ENCODE results near the gene INPP5B.
"Not testable (repeated sequence)": the region's sequence is repeated elsewhere in the genome, so short reads cannot be mapped to it uniquely, and the experiment has no call there.

The INPP5B gene

GRCh38 chr1:37902983-37903382 lies 43.9 kb downstream of the INPP5B start:
- H4K20me1 ChIP-seq (ENCODE audit: insufficient read depth, low read length): no peaks in the 10 kb centered on the region
- H3K36me3 ChIP-seq (replicated peaks; ENCODE audit: insufficient read depth, low read length): no peaks in the 10 kb centered on the region
- no peaks in the 10 kb centered on the region for H3F3A ChIP-seq (ENCODE audit: insufficient read depth, low read length)
- no peaks in the 10 kb centered on the region for H3K4me1 ChIP-seq (ENCODE audit: low read length)
- H3K9me3 ChIP-seq (replicated peaks; ENCODE audit: insufficient read depth, low read length): no peaks in the 10 kb centered on the region
- no peak overlapping the region for H2AFZ ChIP-seq (ENCODE audit: low read length)
- H3K27ac ChIP-seq (ENCODE audit: low read length): no peak overlapping the region
- no peaks in the 10 kb centered on the region for H3K79me2 ChIP-seq (ENCODE audit: low read length)
- H3K9ac ChIP-seq (ENCODE audit: low read length): no peak overlapping the region
- no peak overlapping the region for H3K4me3 ChIP-seq (ENCODE audit: low read length)
- no peaks in the 10 kb centered on the region for H3K9me2 ChIP-seq (replicated peaks; ENCODE audit: insufficient read depth, low read length)
- TF ChIP-seq CTCF (IDR thresholded peaks at IDR 0.05; ENCODE audit: low read length) (no peak), EZH2 (optimal IDR thresholded peaks at IDR 0.05; ENCODE audit: low read depth, low read length) (no peak), EZH2phosphoT487 (IDR thresholded peaks at IDR 0.05; ENCODE audit: low read length) (no peak)
- DNase-seq: no peak
- no peaks in the 10 kb centered on the region for H3K27me3 ChIP-seq (replicated peaks; ENCODE audit: insufficient read depth, low read length)
- H3K4me2 ChIP-seq (ENCODE audit: low read depth, low read length): no peak overlapping the region

- H3K4me2 ChIP-seq (ENCODE audit: low read depth, low read length): no peak overlapping the region
- H3K36me3 ChIP-seq (replicated peaks; ENCODE audit: insufficient read depth, low read length): no peaks in the 10 kb centered on the region
- H3K9me3 ChIP-seq (replicated peaks; ENCODE audit: insufficient read depth, low read length): no peaks in the 10 kb centered on the region
- no peak overlapping the region for H2AFZ ChIP-seq (ENCODE audit: low read length)
- no peak for TF ChIP-seq EZH2phosphoT487 (IDR thresholded peaks at IDR 0.05; ENCODE audit: low read length)
- TF ChIP-seq CTCF (IDR thresholded peaks at IDR 0.05; ENCODE audit: low read length): no peak
- no peak for TF ChIP-seq EZH2 (optimal IDR thresholded peaks at IDR 0.05; ENCODE audit: low read depth, low read length)
- H3K27me3 ChIP-seq (replicated peaks; ENCODE audit: insufficient read depth, low read length): no peaks in the 10 kb centered on the region
- H3K4me3 ChIP-seq (ENCODE audit: low read length): no peak overlapping the region
- no peaks in the 10 kb centered on the region for H3K4me1 ChIP-seq (ENCODE audit: low read length)
- H3K9me2 ChIP-seq (replicated peaks; ENCODE audit: insufficient read depth, low read length): no peaks in the 10 kb centered on the region
- no peaks in the 10 kb centered on the region for H4K20me1 ChIP-seq (ENCODE audit: insufficient read depth, low read length)
- no peaks in the 10 kb centered on the region for H3F3A ChIP-seq (ENCODE audit: insufficient read depth, low read length)
- no peak overlapping the region for H3K27ac ChIP-seq (ENCODE audit: low read length)
- DNase-seq: no peak
- no peak overlapping the region for H3K9ac ChIP-seq (ENCODE audit: low read length)
- no peaks in the 10 kb centered on the region for H3K79me2 ChIP-seq (ENCODE audit: low read length)
Measured at GRCh38 chr1:37901893-37902225, 45.0 kb downstream of the INPP5B start.

GRCh38 chr1:37901191-37901892 lies 45.5 kb downstream of the INPP5B start:
- no peaks in the 10 kb centered on the region for H3F3A ChIP-seq (ENCODE audit: insufficient read depth, low read length)
- no peaks in the 10 kb centered on the region for H4K20me1 ChIP-seq (ENCODE audit: insufficient read depth, low read length)
- no peak overlapping the region for H3K27ac ChIP-seq (ENCODE audit: low read length)
- no peak overlapping the region for H3K9ac ChIP-seq (ENCODE audit: low read length)
- H3K4me1 ChIP-seq (ENCODE audit: low read length): no peaks in the 10 kb centered on the region
- no peaks in the 10 kb centered on the region for H3K79me2 ChIP-seq (ENCODE audit: low read length)
- no peaks in the 10 kb centered on the region for H3K9me3 ChIP-seq (replicated peaks; ENCODE audit: insufficient read depth, low read length)
- H3K27me3 ChIP-seq (replicated peaks; ENCODE audit: insufficient read depth, low read length): no peaks in the 10 kb centered on the region
- no peak for TF ChIP-seq EZH2 (optimal IDR thresholded peaks at IDR 0.05; ENCODE audit: low read depth, low read length)
- no peak for TF ChIP-seq CTCF (IDR thresholded peaks at IDR 0.05; ENCODE audit: low read length)
- no peak for TF ChIP-seq EZH2phosphoT487 (IDR thresholded peaks at IDR 0.05; ENCODE audit: low read length)
- no peaks in the 10 kb centered on the region for H3K9me2 ChIP-seq (replicated peaks; ENCODE audit: insufficient read depth, low read length)
- H3K4me2 ChIP-seq (ENCODE audit: low read depth, low read length): no peak overlapping the region
- H3K36me3 ChIP-seq (replicated peaks; ENCODE audit: insufficient read depth, low read length): no peaks in the 10 kb centered on the region
- no peak overlapping the region for H3K4me3 ChIP-seq (ENCODE audit: low read length)
- no peak overlapping the region for H2AFZ ChIP-seq (ENCODE audit: low read length)
- no peak for DNase-seq

DNA sequence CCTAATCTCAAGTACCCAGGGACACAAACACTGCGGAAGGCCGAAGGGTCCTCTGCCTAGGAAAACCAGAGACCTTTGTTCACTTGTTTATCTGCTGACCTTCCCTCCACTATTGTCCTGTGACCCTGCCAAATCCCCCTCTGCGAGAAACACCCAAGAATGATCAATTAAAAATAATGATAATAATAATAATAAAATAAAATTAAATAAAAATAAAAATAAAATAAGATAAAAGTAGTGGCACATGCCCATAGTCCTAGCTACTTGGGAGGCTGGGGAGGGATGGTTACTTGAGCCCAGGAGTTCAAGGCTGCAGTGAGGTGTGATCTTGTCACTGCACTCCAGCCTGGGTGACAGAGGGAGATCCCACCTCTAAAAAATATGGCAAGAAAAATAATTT lies 49.3 kb downstream of the INPP5B start:
- H3K9ac ChIP-seq (ENCODE audit: low read length); H3K36me3 ChIP-seq (replicated peaks; ENCODE audit: insufficient read depth, low read length); H3K27ac ChIP-seq (ENCODE audit: low read length); H3K4me2 ChIP-seq (ENCODE audit: low read depth, low read length); H3K4me3 ChIP-seq (ENCODE audit: low read length); H4K20me1 ChIP-seq (ENCODE audit: insufficient read depth, low read length); H3F3A ChIP-seq (ENCODE audit: insufficient read depth, low read length); H3K9me2 ChIP-seq (replicated peaks; ENCODE audit: insufficient read depth, low read length); H3K9me3 ChIP-seq (replicated peaks; ENCODE audit: insufficient read depth, low read length); H2AFZ ChIP-seq (ENCODE audit: low read length); H3K4me1 ChIP-seq (ENCODE audit: low read length); DNase-seq; H3K79me2 ChIP-seq (ENCODE audit: low read length); H3K27me3 ChIP-seq (replicated peaks; ENCODE audit: insufficient read depth, low read length): not testable (repeated sequence)

Data from MM.1S (cell line).